ENCODE measurements around the gene FAM117A.

DNA sequence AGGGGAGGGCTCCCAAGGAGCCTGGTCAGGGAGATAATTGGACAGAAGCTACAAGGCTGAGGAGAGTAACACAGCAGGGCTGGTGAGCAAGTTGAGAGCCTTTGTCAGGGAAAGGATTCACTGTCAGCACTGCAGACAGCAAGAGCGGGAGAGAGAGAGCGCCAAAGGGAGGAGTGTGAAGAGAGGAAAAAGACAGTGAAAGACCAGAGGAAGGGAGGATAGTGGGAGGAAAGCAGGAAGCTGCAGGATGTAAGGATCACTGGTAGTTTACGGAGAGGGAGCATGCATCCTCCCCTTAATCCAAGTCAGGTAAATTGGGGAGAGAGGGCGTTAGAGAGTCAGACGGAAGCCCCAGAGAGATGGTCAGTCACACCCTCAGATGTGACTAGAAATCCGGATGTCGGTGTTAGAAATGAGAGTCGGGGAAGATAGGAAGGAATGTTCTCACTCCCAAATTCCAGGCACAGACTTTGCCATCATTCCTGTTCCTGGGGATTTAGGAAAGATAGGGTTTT lies 72.2 kb downstream of the FAM117A start:
- TF ChIP-seq POLR2AphosphoS5 (IDR thresholded peaks at IDR 0.05; ENCODE audit: low read depth, low read length) (no peak), POLR2A (IDR thresholded peaks at IDR 0.05; ENCODE audit: low read depth, low read length) (no peak), TAF1 (IDR thresholded peaks at IDR 0.05; ENCODE audit: borderline replicate concordance, low read depth, low read length) (no peak)

Data from GM12892 (cell line).